Tibial nerve (tissue), 4 donors: ENCODE data around the gene COL4A1.

ENCODE experiments used
- EP300 ChIP-seq, 2 donors: sonication (generic); formaldehyde crosslinking; IDR thresholded peaks; one replicate each; pipeline ENCODE4 v1.6.1; 2017; ENCODE audit warnings: antibody characterized with exemption in 2 of 2, mild to moderate bottlenecking in 1 of 2
- POLR2A ChIP-seq, 2 donors: fragments of 450-650 bp; IDR thresholded peaks; one replicate each; pipeline ENCODE4 v1.6.1; 2017; ENCODE audit warnings: antibody characterized with exemption in 2 of 2, mild to moderate bottlenecking in 2 of 2, moderate library complexity in 2 of 2
- TF ChIP-seq, protein P1 (sequence below), 5 experiments: fragments of 200-600 bp in 3 of 5; fragments of 450-650 bp in 2 of 5; sonication (generic) in 3 of 5; IDR thresholded peaks; one replicate each; pipeline ENCODE4 v1.5.1; 2016 to 2019; ENCODE audit warnings: antibody characterized with exemption in 5 of 5, mild to moderate bottlenecking in 3 of 5, moderate library complexity in 2 of 5

- TF ChIP-seq, protein P1, sequence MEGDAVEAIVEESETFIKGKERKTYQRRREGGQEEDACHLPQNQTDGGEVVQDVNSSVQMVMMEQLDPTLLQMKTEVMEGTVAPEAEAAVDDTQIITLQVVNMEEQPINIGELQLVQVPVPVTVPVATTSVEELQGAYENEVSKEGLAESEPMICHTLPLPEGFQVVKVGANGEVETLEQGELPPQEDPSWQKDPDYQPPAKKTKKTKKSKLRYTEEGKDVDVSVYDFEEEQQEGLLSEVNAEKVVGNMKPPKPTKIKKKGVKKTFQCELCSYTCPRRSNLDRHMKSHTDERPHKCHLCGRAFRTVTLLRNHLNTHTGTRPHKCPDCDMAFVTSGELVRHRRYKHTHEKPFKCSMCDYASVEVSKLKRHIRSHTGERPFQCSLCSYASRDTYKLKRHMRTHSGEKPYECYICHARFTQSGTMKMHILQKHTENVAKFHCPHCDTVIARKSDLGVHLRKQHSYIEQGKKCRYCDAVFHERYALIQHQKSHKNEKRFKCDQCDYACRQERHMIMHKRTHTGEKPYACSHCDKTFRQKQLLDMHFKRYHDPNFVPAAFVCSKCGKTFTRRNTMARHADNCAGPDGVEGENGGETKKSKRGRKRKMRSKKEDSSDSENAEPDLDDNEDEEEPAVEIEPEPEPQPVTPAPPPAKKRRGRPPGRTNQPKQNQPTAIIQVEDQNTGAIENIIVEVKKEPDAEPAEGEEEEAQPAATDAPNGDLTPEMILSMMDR (IDR thresholded peaks at IDR 0.05) = no peak
- TF ChIP-seq EP300 (IDR thresholded peaks at IDR 0.05) (no peak), POLR2A (IDR thresholded peaks at IDR 0.05) (no peak)
These were observed 114.5 kb downstream of the COL4A1 start for GRCh38 chr13:110192472-110192871.
